Ishikawa (cell line): Measurements from ENCODE around the gene LONP2.

Experiments
- CEBPB ChIP-seq: IDR thresholded peaks from 2 replicates; pipeline ENCODE4 v1.6.1; 2012
- CREB1 ChIP-seq: IDR thresholded peaks from 2 replicates; pipeline ENCODE4 v1.6.1; 2012; ENCODE audit warnings: low read depth
- EGR1 ChIP-seq: IDR thresholded peaks from 2 replicates; pipeline ENCODE4 v1.6.1; 2012
- EP300 ChIP-seq: IDR thresholded peaks from 2 replicates; pipeline ENCODE4 v1.6.1; 2012; ENCODE audit warnings: borderline replicate concordance
- FOXM1 ChIP-seq: IDR thresholded peaks from 2 replicates; pipeline ENCODE4 v1.6.1; 2012; ENCODE audit warnings: low read depth, borderline replicate concordance
- NFIC ChIP-seq: IDR thresholded peaks from 2 replicates; pipeline ENCODE4 v1.6.1; 2012
- RAD21 ChIP-seq: IDR thresholded peaks from 2 replicates; pipeline ENCODE4 v1.6.1; 2012; ENCODE audit warnings: low read depth
- TAF1 ChIP-seq: IDR thresholded peaks from 2 replicates; pipeline ENCODE4 v1.6.1; 2012; ENCODE audit warnings: low read depth, mild to moderate bottlenecking
- TCF12 ChIP-seq: IDR thresholded peaks from 2 replicates; pipeline ENCODE4 v1.6.1; 2012; ENCODE audit warnings: low read depth
- TEAD4 ChIP-seq: IDR thresholded peaks from 2 replicates; pipeline ENCODE4 v1.6.1; 2012
- YY1 ChIP-seq: IDR thresholded peaks from 2 replicates; pipeline ENCODE4 v1.6.1; 2012; ENCODE audit warnings: low read depth
- ZBTB7A ChIP-seq: IDR thresholded peaks from 2 replicates; pipeline ENCODE4 v1.6.1; 2012; ENCODE audit warnings: low read depth
- TF ChIP-seq, protein P1 (sequence below): IDR thresholded peaks from 2 replicates; pipeline ENCODE4 v1.6.1; 2012; ENCODE audit warnings: low read depth, mild to moderate bottlenecking
- TF ChIP-seq, protein P2 (sequence below): IDR thresholded peaks from 2 replicates; pipeline ENCODE4 v1.6.1; 2012
- TF ChIP-seq, protein P3 (sequence below): IDR thresholded peaks from 2 replicates; pipeline ENCODE4 v1.6.1; 2012

LONP2 gene

DNA sequence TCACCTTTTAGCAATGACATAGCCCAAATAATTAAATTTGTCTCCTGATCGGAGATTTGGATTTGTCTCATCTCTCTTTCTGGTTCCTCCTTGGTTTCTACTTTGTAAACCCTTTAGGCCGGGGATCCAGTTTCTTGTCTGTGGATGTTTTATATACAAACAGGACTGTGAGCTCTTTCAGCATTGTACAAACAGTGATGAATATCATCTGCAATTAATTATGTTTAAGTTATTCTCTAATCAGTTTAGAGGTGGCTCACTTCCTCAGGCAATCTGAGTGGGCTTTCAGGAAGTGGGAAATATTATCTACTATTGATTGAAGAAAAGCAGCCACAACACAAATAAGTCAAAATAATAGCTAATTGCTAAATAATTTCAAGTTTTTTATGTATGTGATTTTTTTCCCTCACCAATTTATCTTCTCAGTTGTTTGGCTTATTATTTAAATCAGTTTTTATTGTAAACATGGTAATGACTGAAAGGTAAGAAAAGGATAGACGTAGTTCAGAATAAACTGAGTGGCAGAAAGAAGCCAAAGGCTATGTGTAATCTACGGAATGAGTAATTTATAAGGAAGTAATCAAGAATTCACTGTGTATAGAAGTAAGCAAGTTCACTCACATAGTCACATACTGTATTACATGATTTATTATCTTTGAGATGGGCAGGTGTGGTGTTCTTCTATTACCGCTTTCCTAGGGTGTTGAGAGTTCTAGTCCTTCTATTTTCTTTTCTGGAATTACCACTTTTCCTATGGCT is 6.6 kb downstream of the LONP2 start:
- TF ChIP-seq, protein P1, sequence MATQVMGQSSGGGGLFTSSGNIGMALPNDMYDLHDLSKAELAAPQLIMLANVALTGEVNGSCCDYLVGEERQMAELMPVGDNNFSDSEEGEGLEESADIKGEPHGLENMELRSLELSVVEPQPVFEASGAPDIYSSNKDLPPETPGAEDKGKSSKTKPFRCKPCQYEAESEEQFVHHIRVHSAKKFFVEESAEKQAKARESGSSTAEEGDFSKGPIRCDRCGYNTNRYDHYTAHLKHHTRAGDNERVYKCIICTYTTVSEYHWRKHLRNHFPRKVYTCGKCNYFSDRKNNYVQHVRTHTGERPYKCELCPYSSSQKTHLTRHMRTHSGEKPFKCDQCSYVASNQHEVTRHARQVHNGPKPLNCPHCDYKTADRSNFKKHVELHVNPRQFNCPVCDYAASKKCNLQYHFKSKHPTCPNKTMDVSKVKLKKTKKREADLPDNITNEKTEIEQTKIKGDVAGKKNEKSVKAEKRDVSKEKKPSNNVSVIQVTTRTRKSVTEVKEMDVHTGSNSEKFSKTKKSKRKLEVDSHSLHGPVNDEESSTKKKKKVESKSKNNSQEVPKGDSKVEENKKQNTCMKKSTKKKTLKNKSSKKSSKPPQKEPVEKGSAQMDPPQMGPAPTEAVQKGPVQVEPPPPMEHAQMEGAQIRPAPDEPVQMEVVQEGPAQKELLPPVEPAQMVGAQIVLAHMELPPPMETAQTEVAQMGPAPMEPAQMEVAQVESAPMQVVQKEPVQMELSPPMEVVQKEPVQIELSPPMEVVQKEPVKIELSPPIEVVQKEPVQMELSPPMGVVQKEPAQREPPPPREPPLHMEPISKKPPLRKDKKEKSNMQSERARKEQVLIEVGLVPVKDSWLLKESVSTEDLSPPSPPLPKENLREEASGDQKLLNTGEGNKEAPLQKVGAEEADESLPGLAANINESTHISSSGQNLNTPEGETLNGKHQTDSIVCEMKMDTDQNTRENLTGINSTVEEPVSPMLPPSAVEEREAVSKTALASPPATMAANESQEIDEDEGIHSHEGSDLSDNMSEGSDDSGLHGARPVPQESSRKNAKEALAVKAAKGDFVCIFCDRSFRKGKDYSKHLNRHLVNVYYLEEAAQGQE = no peak

DNA sequence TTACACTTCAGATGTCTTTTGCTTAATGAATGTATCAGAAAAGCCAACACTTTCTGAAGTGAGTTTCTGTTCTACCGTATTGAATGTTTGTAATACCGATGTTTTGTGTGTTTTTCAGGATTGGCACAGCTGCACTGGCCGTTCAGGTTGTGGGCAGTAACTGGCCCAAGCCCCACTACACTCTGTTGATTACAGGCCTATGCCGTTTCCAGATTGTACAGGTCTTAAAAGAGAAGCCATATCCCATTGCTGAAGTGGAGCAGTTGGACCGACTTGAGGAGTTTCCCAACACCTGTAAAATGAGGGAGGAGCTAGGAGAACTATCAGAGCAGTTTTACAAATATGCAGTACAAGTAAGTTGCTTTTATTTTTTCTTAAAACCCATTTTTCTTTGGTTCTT is 7.9 kb downstream of the LONP2 start:
- TF ChIP-seq EP300 (no peak), YY1 (no peak), ZBTB7A (no peak), TCF12 (no peak), TEAD4 (no peak), TAF1 (no peak), EGR1 (no peak), CEBPB (no peak), NFIC (no peak), CREB1 (no peak), FOXM1 (no peak), RAD21 (no peak)
- TF ChIP-seq, protein P2, sequence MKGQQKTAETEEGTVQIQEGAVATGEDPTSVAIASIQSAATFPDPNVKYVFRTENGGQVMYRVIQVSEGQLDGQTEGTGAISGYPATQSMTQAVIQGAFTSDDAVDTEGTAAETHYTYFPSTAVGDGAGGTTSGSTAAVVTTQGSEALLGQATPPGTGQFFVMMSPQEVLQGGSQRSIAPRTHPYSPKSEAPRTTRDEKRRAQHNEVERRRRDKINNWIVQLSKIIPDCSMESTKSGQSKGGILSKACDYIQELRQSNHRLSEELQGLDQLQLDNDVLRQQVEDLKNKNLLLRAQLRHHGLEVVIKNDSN = no peak
- TF ChIP-seq, protein P3, sequence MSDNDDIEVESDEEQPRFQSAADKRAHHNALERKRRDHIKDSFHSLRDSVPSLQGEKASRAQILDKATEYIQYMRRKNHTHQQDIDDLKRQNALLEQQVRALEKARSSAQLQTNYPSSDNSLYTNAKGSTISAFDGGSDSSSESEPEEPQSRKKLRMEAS = no peak
- TF ChIP-seq, protein P1 = no peak

DNA sequence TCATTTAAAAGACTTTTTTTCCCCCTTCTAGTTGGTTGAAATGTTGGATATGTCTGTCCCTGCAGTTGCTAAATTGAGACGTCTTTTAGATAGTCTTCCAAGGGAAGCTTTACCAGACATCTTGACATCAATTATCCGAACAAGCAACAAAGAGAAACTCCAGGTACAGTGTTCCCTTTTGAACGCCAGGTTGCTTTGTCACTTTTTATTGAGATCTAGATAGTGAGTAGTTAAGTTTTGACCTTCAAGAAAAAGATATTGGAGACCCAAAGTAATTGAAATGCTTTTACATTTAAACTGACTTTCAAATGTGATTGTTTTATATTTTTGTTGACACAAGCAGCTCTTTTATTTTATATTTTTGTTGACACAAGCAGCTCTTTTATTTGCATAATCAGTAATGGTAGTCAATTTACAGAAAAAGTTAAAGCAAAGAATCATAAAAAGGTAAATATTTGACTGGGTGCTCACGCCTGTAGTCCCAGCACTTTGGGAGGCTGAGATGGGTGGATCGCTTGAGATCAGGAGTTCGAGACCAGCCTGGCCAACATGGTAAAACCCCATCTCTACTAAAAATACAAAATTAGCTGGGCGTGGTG is 12.6 kb downstream of the LONP2 start:
- TF ChIP-seq TCF12 (no peak), RAD21 (no peak), ZBTB7A (no peak)
- TF ChIP-seq, protein P2 = no peak

DNA sequence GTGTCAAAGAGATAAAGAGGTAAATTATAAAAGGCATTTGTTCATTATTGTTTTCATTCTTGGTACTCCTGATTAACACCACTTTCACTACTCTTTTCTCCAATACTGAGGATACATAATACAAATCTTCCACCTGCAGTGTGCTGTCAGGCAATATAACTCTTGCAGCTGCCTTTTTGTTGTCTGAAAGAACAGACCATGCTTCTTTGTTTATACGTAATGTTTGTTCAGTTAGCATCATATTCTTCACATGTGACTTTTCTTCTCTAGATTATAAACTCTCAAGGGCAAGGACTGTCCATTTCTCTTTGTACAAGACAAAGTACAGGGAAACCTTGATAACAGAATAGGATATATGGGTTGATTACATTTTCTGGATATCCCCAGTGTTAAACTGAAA is 17.5 kb downstream of the LONP2 start:
- TF ChIP-seq YY1 (no peak), TCF12 (no peak), TAF1 (no peak), TEAD4 (no peak), CREB1 (no peak), FOXM1 (no peak), NFIC (no peak), RAD21 (no peak), CEBPB (no peak), ZBTB7A (no peak), EGR1 (no peak)
- TF ChIP-seq, protein P3 = no peak
- TF ChIP-seq, protein P2 = no peak
- TF ChIP-seq, protein P1 = no peak
